Prostate gland (tissue), 2 donors: ENCODE results near the gene EIF4EBP3.

Source experiments
- CTCF ChIP-seq, 4 experiments: fragments of 200-600 bp in 2 of 4; fragments of 450-650 bp in 2 of 4; sonication (generic) in 2 of 4; IDR thresholded peaks; 1 replicate in 3 of 4; 2 replicates in 1 of 4; pipeline ENCODE4 v1.5.1; 2016 to 2019; ENCODE audit warnings: antibody characterized with exemption in 4 of 4, mild to moderate bottlenecking in 2 of 4, moderate library complexity in 2 of 4
- POLR2AphosphoS5 ChIP-seq: sonication (generic); formaldehyde crosslinking; IDR thresholded peaks from one replicate; pipeline ENCODE4 v1.6.1; 2017; ENCODE audit warnings: antibody characterized with exemption

GRCh38 chr5:140565780-140566095 lies 18.3 kb downstream of the EIF4EBP3 start:
- TF ChIP-seq CTCF (IDR thresholded peaks at IDR 0.05) = no peak
- TF ChIP-seq POLR2AphosphoS5 = no peak
